MM.1S (cell line): Measurements from ENCODE around the gene DNAJC6.

Experiments
- CTCF ChIP-seq: fragments of 300-600 bp; sonication (generic); IDR thresholded peaks from 2 replicates; pipeline ENCODE4 v1.5.1; 2016; ENCODE audit warnings: antibody characterized with exemption, low read length, mixed read lengths
- EZH2 ChIP-seq: fragments of 300-600 bp; sonication (generic); optimal IDR thresholded peaks from 2 replicates; pipeline ENCODE3; 2017; ENCODE audit warnings: low read depth, mild to moderate bottlenecking, antibody characterized with exemption, low read length, mixed read lengths
- EZH2phosphoT487 ChIP-seq: fragments of 300-600 bp; sonication (generic); IDR thresholded peaks from 2 replicates; pipeline ENCODE4 v1.6.1; 2018; ENCODE audit warnings: antibody characterized with exemption, low read length

- TF ChIP-seq CTCF (no peak), EZH2 (no peak), EZH2phosphoT487 (no peak)
Measured at GRCh38 chr1:65445837-65446236, 136.5 kb downstream of the DNAJC6 start.
